Measurements from ENCODE around the gene TRIM62.

TRIM62 gene

GRCh38 chr1:33176887-33177286 is 5.0 kb downstream of the TRIM62 start:
- in situ Hi-C loops (cut with MboI; ENCODE audit: low pct_unique_long_range_greater_than_20kb, low sequenced_read_pairs, unreplicated experiment), result no loop called here
- TF ChIP-seq CTCF (IDR thresholded peaks at IDR 0.05; ENCODE audit: extremely low read depth, insufficient read depth, missing control alignments), result no peak
- no peak for DNase-seq (ENCODE audit: low spot score)

- TF ChIP-seq CTCF (IDR thresholded peaks at IDR 0.05; ENCODE audit: extremely low read depth, insufficient read depth, missing control alignments), result no peak
Measured at GRCh38 chr1:33176362-33176850, 5.4 kb downstream of the TRIM62 start.

GRCh38 chr1:33175865-33176264 is 6.0 kb downstream of the TRIM62 start:
- DNase-seq (ENCODE audit: low spot score), result no peak
- TF ChIP-seq CTCF (IDR thresholded peaks at IDR 0.05; ENCODE audit: extremely low read depth, insufficient read depth, missing control alignments), result no peak
- in situ Hi-C loops (cut with MboI; ENCODE audit: low pct_unique_long_range_greater_than_20kb, low sequenced_read_pairs, unreplicated experiment), result no loop called here

More at GRCh38 chr1:33176362-33176850, 5.4 kb downstream of the TRIM62 start:
- no peak for DNase-seq (ENCODE audit: low spot score)
- in situ Hi-C loops (cut with MboI; ENCODE audit: low pct_unique_long_range_greater_than_20kb, low sequenced_read_pairs, unreplicated experiment), result no loop called here

- DNase-seq (ENCODE audit: low spot score), result no peak
- in situ Hi-C loops (cut with MboI; ENCODE audit: low pct_unique_long_range_greater_than_20kb, low sequenced_read_pairs, unreplicated experiment), result no loop called here
- TF ChIP-seq CTCF (IDR thresholded peaks at IDR 0.05; ENCODE audit: extremely low read depth, insufficient read depth, missing control alignments), result no peak
Measured at GRCh38 chr1:33173091-33173490, 8.8 kb downstream of the TRIM62 start.

- in situ Hi-C loops (cut with MboI; ENCODE audit: low pct_unique_long_range_greater_than_20kb, low sequenced_read_pairs, unreplicated experiment), result no loop called here
- DNase-seq (ENCODE audit: low spot score), result no peak
- no peak for TF ChIP-seq CTCF (IDR thresholded peaks at IDR 0.05; ENCODE audit: extremely low read depth, insufficient read depth, missing control alignments)
Measured at GRCh38 chr1:33171977-33172813, 9.6 kb downstream of the TRIM62 start.

GRCh38 chr1:33170351-33171274 is 11.2 kb downstream of the TRIM62 start:
- no peak for TF ChIP-seq CTCF (IDR thresholded peaks at IDR 0.05; ENCODE audit: extremely low read depth, insufficient read depth, missing control alignments)
- in situ Hi-C loops (cut with MboI; ENCODE audit: low pct_unique_long_range_greater_than_20kb, low sequenced_read_pairs, unreplicated experiment), result no loop called here
- DNase-seq (ENCODE audit: low spot score), result no peak

Data from GM13977 (cell line).